Measurements from ENCODE around the gene SNX1.

GRCh38 chr15:64048781-64049460 is 46.9 kb upstream of the SNX1 start:
- TF ChIP-seq CTCF (IDR thresholded peaks at IDR 0.05) (no peak), POLR2A (IDR thresholded peaks at IDR 0.05) (no peak)
